Measurements from ENCODE around the gene COL13A1.

COL13A1 gene

GRCh38 chr10:69866688-69867461 is 65.2 kb downstream of the COL13A1 start:
- no peak for DNase-seq (ENCODE audit: low read depth in 2 of 2)

DNA sequence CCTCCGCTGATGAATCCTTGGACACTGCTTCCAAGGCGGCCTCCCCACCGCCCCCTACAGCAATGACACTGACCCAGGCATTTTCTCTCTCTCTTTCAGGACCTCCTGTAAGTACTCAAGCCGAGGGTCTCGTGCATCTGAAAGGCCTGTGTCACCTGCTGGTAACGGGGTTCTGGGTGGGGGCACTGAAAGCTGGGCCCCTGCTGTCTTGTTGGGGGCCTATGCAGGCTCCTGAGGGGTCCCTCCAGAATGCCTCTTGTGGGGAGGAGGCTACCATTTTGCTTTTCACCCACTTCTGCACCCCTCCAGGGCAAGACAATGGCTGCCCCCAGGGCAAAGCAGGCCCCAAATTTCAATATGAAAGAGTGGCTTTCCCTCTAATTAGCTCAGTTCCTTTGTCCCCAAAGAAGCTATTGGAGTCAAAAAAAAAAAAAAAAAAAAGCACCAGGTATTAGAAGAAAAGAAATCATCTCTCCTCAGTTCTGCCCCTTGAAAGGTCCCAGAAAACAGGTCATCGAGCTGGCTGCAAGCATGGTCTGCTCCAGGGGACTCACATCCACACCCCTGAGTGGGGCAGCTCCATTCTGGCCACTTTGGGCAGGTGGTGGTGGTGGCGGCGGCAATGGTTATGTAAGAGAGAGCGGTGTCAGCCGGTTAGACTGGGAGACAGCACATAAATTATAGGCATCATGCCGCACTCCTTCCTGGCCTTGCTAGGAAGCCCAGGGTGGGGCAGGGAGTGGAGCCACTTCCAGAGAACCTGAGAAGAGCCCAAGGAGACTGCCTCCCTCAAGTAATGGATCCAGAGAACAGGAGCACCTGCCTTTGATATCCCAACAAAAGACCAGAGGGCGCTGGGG is 66.2 kb downstream of the COL13A1 start:
- DNase-seq (ENCODE audit: low read depth in 2 of 2), result no peak

DNA sequence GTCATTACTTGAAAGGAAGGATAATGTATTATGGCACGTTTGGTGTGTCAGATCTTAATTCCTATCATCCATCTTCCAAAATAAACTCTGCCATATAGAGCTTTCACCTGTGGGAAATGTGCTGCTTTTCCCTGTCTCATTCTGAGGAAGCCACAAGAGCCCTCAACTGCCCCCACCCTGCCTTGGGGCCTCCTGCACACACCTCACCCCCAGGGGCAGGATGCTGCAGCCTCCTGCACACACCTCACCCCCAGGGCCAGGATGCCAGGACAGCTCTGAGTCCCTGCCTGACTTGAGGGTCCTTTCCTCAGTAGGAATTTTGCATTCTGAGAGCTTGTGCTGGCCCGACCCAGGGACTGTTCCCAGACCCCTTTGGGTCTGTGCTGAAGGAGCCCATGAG is 67.1 kb downstream of the COL13A1 start:
- no peak for DNase-seq (ENCODE audit: low read depth in 2 of 2)

DNA sequence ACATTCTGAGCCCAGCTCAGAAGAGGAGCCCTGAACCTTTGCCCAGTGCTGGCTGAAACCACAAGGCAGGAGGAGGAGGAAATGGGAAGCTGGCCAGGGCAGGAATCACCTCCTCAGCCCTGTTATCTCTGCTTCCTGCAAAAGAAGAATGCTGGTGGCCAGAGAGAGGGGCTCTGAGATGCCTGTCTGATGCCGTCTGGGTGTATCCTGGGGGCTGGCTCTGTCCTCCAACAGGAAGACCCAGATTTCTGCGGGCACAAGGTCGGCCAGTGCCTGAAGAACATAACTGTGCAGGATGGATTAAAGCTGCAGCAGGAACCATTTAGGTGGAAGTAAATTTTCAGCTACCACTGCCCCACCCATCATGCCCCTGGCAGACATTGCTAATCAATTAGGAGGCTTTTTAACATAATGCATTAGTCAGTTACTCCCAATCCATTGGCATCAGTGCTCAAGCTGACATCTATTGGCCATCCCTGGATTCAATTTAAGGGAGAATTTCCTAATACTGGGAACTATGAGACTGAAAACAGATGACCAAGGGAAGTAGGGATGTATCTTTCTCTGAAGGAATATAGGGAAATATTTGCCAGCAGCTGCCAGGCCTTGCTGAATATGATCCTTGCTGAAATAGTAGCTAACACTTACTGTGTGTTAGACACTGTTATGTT is 67.7 kb downstream of the COL13A1 start:
- no peak for DNase-seq (ENCODE audit: low read depth in 2 of 2)

DNA sequence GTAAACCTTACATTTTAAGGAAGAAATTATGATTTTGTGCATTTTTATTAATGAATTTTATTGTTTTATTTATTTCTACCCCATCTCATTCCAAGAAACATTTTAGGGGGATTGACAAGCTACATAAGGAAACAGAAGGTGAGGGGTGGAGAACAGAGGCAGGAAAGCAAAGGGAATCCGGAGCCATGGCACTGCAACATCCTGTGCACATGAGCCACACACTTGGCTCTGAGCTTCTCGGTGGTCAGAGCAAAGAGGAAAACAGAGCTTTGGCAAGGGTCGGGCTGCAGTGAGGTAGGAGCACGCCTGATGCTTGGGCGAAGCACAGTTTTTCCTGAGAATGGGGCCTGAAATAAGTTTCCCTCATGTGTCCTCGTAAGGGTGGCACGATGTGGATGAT is 68.9 kb downstream of the COL13A1 start:
- no peak for DNase-seq (ENCODE audit: low read depth in 2 of 2)

DNA sequence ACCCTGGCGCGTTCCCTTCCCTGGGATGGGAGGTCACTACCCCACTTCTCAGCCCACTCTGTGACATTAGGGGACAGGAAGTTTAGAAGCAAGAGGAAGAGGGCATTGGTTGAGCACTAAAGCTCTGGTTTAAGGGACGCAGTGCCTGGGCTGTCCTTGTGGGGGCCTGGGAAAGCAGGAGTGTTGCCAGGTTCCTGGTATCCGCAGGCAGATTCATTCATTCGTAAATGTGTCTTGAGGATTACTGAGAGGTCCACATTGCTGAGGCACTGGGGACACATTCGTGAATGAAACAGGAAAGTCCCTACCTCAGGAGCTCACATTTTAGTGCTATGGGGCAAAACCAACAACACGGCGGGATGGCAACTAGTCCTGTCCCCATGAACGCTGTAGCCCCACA is 69.4 kb downstream of the COL13A1 start:
- no peak for DNase-seq (ENCODE audit: low read depth in 2 of 2)

- DNase-seq (ENCODE audit: low read depth in 2 of 2), result no peak
Observed at GRCh38 chr10:69872323-69872722, 70.6 kb downstream of the COL13A1 start.

DNA sequence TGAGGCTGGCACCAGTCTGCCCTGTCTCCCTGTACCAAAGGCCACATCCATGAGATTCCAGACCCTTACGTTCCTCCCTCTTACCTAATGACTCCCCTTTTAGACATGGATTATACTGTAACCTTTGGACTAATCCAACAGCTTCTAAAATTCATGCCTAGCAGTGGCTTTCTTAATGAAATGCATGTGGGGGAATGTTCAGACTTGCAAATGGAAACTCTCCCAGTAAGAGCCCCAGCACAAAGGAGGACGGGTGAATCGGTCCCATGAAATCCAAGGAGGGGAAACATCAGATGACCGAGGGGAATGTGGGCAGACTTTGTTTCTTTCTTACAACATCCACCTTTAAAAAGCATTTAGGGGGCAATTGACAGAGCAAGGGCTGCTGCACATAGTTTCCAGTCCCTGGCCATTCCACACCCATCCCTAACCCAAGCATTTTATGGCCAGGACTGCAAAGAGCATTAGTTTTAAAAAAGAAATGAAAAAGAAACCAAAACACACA is 71.5 kb downstream of the COL13A1 start:
- no peak for DNase-seq (ENCODE audit: low read depth in 2 of 2)

DNA sequence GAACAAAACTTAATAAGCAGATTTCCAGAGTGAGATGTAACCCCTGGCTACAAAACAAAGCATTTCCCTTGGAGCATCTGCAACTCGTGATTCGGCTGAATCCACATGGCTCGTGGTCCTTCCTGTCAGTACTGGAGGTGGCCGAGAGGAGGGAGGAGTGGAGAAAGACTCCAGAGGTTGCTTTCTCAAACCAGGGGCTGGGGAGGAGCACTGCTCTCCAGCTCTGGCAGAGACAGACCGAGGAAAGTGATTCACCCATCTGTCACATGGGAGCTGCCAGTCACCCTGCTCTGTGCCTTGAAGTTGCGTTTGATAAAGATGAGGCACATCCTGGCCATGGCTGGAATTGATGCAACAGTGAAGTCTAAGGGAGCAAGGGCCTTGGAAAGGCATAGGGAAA is 72.7 kb downstream of the COL13A1 start:
- DNase-seq (ENCODE audit: low read depth in 2 of 2), result no peak

GRCh38 chr10:69875856-69876255 is 74.2 kb downstream of the COL13A1 start:
- no peak for DNase-seq (ENCODE audit: low read depth in 2 of 2)

GRCh38 chr10:69876286-69876685 is 74.6 kb downstream of the COL13A1 start:
- DNase-seq (ENCODE audit: low read depth in 2 of 2), result no peak

GRCh38 chr10:69876931-69877330 is 75.2 kb downstream of the COL13A1 start:
- DNase-seq (ENCODE audit: low read depth in 2 of 2), result no peak

GRCh38 chr10:69878038-69878437 is 76.3 kb downstream of the COL13A1 start:
- no peak for DNase-seq (ENCODE audit: low read depth in 2 of 2)

DNA sequence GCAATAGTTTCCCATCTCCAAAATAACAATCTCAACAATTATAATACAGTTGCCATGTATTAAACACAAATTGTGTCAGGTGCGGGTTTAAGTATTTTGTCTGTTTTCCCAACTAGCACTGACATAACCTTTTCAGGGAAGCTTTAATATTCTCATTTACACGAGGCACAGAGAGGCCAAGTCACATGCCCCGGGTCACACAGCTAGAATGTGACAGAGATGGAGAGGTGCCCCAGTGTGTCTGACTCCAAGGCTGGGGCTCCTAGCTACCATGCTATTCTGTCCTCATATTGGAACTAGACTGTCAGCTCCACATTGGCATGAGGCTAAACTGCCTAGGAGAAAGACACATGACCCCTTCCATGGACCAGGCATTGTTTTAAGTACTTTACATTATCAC is 77.2 kb downstream of the COL13A1 start:
- DNase-seq (ENCODE audit: low read depth in 2 of 2), result no peak

- no peak for DNase-seq (ENCODE audit: low read depth in 2 of 2)
Observed at GRCh38 chr10:69879634-69880257, 78.0 kb downstream of the COL13A1 start.

- DNase-seq (ENCODE audit: low read depth in 2 of 2), result no peak
Observed at GRCh38 chr10:69880301-69881081, 78.8 kb downstream of the COL13A1 start.

DNA sequence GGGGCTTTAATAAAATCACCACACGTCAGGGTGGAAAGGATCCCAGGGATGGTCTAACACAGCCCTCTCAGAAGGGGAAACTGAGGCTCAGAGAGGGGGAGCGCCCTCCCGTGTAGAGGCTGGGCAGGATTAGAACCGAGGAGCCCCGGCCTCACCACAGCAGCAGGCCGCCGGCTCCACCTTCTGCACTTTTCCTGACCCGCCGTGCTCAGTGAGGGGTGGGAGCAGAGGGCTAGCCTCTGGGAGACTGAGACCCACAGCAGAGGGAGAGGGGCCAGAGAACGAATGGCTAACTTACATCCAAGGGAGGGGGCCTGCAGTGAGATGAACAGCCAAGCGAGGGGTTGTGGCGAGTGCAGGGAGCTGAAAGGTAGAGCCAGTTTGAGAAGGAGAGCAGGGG is 79.5 kb downstream of the COL13A1 start:
- DNase-seq (ENCODE audit: low read depth in 2 of 2), result no peak

DNA sequence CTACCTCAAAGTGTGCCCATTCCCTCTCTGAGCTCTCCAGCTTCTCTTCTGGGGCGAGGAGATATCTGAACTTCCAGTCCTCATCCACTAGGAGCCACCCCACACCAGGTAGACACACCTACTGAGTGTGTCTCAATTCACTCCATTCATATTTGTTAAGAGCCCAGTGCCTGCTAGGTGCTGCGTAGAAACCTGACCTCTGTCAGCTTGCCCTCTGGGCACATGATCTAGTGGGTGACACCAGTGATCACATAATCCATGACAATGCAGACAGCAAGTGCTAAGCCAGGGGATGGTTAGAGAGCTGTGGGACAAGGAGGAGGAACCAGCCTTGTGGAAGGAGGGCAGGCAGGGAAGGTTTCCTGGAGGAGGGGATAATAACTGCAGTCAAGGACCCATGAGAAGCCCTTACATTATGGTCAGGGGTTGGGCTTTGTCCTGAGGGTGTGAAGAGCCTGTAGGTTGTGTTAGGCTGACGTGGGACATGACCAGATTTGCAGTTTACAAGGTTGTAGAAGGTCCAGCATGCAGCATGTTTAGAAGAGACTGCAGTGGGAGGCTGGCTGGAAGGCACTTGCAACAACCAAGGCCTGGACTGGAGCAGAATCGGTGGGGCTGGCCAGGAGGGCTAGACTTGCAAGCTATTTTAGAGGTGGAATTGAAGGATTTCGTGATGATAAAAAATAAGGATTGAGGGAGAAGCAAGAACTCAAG is 81.8 kb downstream of the COL13A1 start:
- no peak for DNase-seq (ENCODE audit: low read depth in 2 of 2)

DNA sequence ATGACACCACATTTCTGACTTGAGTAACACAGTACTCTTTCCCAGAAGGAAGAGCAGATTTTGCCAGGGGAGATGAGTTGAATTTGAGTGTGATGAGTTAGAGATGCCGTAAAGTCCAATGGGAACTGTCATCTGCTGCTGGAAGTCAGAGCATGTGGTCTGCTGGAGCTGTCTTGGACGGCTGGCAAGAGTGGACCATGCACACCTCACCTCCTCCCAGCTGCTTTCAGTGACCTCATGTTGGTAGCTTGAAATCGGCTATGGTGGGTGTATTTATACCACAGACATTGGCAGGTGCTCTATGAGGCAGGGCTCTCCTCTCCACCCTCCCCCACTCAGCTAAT is 82.3 kb downstream of the COL13A1 start:
- no peak for DNase-seq (ENCODE audit: low read depth in 2 of 2)

- DNase-seq (ENCODE audit: low read depth in 2 of 2), result no peak
Observed at GRCh38 chr10:69884686-69885085, 83.0 kb downstream of the COL13A1 start.

All from activated CD4-positive, alpha-beta T cell treated with anti-CD3 and anti-CD28 coated beads for 24 hours (primary cell).